GM12891 (cell line): ENCODE data around the gene RGS10.

ENCODE experiments used
- DNase-seq: peaks from one replicate; pipeline ENCODE4 v3.0.0; 2011; ENCODE audit warnings: low spot score; ENCODE audit not compliant: insufficient read length
- FAIRE-seq: peaks from 2 replicates; lab custom pipeline; 2011; peaks lifted over from hg19 to GRCh38; lab: Jason Lieb, UNC
- PAX5 ChIP-seq: IDR thresholded peaks from 2 replicates; pipeline ENCODE4 v1.6.1; 2011; ENCODE audit warnings: low read length, moderate library complexity, mild to moderate bottlenecking; ENCODE audit not compliant: insufficient read depth, severe bottlenecking
- POLR2A ChIP-seq: IDR thresholded peaks from 2 replicates; pipeline ENCODE4 v1.6.1; 2011; ENCODE audit warnings: low read depth, low read length, control low read depth
- POLR2AphosphoS5 ChIP-seq: IDR thresholded peaks from 2 replicates; pipeline ENCODE4 v1.6.1; 2011; ENCODE audit warnings: low read depth, low read length, control low read depth
- POU2F2 ChIP-seq: IDR thresholded peaks from 2 replicates; pipeline ENCODE4 v1.6.1; 2011; ENCODE audit warnings: low read depth, mild to moderate bottlenecking, control low read depth, low read length, moderate library complexity
- SPI1 ChIP-seq: IDR thresholded peaks from 2 replicates; pipeline ENCODE4 v1.6.1; 2011; ENCODE audit warnings: low read depth, low read length, control low read depth
- TAF1 ChIP-seq: IDR thresholded peaks from 2 replicates; pipeline ENCODE4 v1.6.1; 2011; ENCODE audit warnings: low read depth, low read length, control low read depth

Gene RGS10

DNA sequence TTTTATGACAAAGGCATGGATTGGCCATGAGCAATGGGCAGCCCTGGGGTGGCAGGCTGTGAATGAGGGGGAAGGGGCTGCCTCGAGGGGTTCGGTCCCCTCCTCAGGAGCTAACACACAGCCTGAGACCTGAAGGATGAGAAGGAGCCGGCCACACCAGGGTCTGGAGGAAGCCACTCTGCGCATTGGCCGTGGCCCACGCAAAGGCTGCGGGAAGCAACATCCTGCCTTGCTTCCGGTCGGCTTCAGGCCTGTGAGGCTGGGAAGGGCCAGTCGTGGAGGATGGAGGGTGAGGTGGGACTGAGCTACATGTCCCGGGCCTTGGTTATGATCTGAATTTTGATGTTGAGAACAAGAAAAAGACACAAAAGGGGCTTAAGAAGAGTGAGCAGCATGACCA, 49.4 kb downstream of the RGS10 start:
- no peak for FAIRE-seq
- DNase-seq = no peak
- TF ChIP-seq POLR2AphosphoS5 = no peak
- TF ChIP-seq POU2F2 = no peak
- no peak for TF ChIP-seq SPI1
- no peak for TF ChIP-seq POLR2A
- no peak for TF ChIP-seq TAF1
- no peak for TF ChIP-seq PAX5

DNA sequence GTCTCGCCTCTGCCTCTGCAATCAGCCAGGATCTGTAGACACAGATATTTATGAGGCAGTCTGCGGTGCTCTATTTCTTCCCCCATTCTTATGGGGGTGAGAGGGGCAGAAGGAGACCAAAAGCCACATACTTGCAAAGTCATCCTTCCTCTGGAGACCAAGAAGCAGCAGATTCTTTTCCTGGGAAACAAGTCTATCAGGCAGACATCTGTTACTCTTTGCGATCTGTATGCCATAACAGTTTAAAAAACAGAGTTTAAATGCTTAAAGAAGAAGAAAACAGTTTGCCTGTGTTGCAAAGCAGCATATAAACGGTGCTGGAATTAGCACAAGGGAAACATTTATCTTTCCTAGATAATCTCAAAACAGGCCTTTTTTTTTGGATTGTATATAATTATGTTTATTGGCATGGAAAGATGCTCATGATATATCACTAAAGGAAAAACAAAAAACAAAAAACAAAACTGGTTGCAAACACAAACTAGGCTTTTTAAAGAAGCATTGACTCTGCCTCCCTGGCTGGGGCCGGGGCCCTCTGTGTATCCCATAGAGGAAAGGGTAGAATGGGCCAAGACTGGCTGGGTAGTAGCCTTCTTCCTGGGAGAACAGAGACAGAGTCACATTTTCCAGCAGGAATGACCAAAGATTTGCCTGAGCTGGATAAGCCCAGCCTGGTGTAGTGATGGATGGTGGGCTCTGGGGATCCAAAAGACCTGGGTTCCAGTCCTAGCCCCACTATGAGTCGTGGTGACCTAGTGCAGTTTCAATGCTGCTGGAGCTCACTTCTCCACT, 50.4 kb downstream of the RGS10 start:
- TF ChIP-seq POLR2AphosphoS5 (no peak), SPI1 (no peak)
- FAIRE-seq (no peak), DNase-seq (no peak)

DNA sequence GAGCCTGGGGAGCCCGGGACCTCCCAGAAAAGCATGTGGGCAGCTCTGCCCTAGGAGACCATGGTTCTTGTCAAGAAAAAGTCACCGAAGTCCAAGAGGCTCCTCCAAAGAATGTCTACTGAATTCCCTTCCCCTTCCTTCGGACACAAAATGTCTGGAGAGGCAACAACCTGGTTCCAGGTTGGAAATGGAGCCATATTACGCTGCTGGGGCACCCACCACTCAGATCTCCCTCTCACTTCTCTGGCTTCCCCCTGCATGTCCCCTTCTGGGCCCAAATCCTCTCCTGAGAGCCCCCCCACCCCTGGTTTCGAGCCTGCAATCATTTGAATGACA, 52.6 kb downstream of the RGS10 start:
- TF ChIP-seq POLR2A (no peak), TAF1 (no peak), POLR2AphosphoS5 (no peak), PAX5 (no peak), POU2F2 (no peak), SPI1 (no peak)
- DNase-seq (no peak), FAIRE-seq (no peak)

DNA sequence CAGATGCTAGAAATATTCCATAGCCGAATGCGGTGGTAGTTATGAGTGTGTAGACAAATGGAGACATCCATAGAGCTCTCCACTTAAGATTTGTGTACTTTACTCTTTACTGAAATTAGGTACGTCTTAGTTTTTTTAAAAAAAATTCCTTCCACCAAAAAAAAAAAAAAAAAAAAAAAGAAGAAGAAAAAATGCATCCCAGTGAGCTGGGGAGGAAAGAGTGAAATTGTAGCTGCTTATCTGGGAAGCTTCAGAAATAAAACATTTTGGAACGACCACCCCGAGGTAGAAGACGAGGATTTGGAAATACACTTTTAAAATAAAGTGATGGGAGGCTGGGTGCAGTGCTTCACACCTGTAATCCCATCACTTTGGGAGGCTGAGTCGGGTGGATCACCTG, 53.8 kb downstream of the RGS10 start:
- no peak for TF ChIP-seq PAX5
- no peak for TF ChIP-seq POU2F2
- TF ChIP-seq SPI1 = no peak
- no peak for TF ChIP-seq TAF1
- TF ChIP-seq POLR2A = no peak
- TF ChIP-seq POLR2AphosphoS5 = no peak
- FAIRE-seq = no peak
- no peak for DNase-seq

DNA sequence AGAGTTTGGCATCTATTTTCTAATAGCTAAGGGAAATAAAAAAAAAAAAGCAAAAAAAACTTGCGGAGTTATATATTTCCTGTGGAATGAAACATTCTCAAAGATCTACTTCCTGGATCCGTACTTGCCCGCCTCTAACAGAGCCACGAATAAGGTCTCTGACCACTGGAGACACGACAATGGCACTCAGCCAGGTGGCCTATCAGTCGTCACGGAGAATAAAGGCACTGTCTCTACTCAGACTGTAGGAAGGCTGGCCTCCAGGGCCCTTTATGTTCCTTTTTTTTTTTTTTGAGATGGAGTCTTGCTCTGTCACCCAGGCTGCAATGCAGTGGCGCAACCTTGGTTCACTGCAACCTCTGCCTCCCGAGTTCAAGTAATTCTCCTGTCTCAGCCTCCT, 58.7 kb downstream of the RGS10 start:
- DNase-seq = no peak
- no peak for FAIRE-seq
- no peak for TF ChIP-seq POLR2AphosphoS5
- no peak for TF ChIP-seq PAX5
- TF ChIP-seq SPI1 = no peak
- no peak for TF ChIP-seq TAF1
- TF ChIP-seq POLR2A = no peak
- no peak for TF ChIP-seq POU2F2

DNA sequence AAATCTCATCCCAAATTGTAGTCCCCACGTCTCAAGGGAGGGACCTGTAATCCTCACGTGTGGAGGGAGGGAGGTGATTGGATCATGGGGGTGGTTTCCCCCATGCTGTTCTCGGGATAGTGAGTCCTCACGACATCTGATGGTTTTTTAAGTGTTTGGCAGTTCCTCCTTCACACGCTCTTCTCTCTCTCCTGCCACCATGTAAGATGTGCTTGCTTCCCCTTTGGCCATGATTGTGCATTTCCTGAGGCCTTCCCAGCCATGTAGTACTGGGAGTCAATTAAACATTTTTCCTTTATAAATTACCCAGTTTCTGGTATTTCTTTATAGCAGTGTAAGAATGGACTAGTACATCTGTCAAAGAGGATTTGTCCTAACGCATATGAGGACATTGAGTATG, 59.5 kb downstream of the RGS10 start:
- DNase-seq (no peak), FAIRE-seq (no peak)
- TF ChIP-seq POLR2A = no peak
- no peak for TF ChIP-seq POLR2AphosphoS5
- no peak for TF ChIP-seq PAX5
- TF ChIP-seq POU2F2 = no peak
- TF ChIP-seq SPI1 = no peak
- no peak for TF ChIP-seq TAF1

DNA sequence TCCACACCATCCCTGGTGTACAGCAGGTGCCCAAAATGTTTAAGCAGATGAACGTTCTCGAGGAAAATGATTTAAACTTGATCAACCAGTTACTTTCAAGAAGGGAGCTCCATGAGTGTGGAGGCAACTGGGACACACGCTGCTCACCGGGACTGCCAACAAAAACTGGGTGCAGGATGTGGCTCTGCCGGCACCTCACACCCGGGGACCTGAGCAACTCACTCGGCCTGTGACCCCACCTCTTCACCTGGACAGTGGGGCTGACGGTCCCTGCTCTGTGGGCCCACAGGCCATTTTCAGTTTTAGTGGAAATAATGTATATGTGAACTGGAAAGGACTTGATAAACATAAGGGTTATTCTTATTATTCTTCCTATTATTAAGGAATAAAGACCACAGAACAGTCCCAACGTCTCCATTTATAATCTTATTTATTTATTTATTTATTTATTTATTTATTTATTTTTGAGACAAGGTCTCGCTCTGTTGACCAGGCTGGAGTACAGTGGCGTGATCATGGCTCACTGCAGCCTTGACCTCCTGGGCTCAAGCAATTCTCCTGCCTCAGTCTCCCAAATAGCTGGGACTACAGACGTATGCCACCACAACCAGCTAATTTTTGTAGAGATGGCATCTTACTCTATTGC, 60.6 kb downstream of the RGS10 start:
- no peak for TF ChIP-seq POU2F2
- TF ChIP-seq POLR2AphosphoS5 = no peak
- DNase-seq (no peak), FAIRE-seq (no peak)

DNA sequence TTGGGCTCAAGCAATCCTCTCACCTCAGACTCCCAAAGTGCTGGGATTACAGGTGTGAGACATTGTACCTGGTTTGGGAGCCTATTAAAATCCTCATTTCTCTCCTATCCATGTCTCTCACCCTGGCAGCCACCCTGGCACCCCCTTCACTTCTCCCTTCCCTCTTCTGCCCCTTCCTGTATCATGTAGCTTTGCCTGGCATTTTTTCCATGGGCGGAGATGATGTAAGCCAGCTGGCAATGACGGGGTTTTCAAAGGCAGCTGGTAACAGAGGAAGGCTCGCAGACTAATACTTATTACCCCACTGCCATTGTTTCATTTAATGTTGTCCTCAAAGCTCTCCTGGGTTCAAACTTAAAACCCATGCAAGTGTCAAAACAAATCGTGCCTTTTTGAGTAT, 61.9 kb downstream of the RGS10 start:
- FAIRE-seq = no peak
- TF ChIP-seq POU2F2 (no peak), POLR2AphosphoS5 (no peak), SPI1 (no peak), PAX5 (no peak), TAF1 (no peak), POLR2A (no peak)

DNA sequence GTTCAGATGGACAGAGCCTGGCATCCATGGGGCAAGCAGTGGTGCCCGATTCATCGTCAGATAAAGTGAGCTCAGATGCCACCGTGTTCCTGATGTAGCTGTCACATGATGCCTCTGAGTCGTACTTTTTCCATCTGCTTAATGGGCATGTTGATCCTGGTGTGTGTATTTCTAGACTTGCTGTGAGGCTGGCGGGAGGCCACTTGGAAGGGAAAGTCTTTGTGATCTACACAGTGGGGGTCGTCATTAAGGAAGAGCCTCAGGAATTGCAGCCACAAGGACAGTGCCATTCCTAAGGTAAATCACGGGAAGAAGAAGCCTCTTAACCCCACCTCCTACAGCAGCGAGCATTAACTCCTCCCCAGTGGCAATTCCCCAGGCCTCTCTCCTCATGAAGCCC, 63.0 kb downstream of the RGS10 start:
- FAIRE-seq = no peak
- TF ChIP-seq POU2F2 = no peak
- no peak for TF ChIP-seq TAF1
- TF ChIP-seq POLR2A = no peak
- no peak for DNase-seq

More for the DNA sequence above, 61.9 kb downstream of the RGS10 start:
- DNase-seq = no peak

DNA sequence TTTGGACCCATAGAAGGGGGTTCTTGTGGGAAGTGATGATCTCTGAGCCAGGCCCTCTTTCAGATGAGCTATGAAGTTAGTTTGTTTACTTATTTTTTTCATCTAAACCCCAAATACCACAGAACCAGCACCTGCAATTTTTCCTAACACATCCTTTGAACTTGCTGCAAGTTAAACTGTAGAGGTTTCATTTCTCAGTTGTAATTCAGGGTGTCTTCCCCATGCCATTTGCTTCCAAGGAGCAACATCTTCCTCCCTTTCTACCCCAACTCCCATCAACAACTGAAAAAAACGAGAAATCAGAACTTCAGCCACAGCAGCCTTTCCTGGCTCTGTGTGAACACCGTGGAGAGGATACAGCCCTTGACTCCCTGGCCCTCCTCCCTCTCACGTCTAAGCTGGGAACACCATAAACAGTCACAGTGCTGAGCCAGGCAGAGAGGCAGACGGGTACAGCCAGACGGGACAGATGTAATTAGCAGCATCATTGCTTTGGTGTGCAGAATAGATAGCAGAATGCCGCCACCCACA, 63.6 kb downstream of the RGS10 start:
- TF ChIP-seq POLR2AphosphoS5 (no peak), TAF1 (no peak), POU2F2 (no peak), PAX5 (no peak), SPI1 (no peak), POLR2A (no peak)
- FAIRE-seq (peak; percentile 76), DNase-seq (no peak)

DNA sequence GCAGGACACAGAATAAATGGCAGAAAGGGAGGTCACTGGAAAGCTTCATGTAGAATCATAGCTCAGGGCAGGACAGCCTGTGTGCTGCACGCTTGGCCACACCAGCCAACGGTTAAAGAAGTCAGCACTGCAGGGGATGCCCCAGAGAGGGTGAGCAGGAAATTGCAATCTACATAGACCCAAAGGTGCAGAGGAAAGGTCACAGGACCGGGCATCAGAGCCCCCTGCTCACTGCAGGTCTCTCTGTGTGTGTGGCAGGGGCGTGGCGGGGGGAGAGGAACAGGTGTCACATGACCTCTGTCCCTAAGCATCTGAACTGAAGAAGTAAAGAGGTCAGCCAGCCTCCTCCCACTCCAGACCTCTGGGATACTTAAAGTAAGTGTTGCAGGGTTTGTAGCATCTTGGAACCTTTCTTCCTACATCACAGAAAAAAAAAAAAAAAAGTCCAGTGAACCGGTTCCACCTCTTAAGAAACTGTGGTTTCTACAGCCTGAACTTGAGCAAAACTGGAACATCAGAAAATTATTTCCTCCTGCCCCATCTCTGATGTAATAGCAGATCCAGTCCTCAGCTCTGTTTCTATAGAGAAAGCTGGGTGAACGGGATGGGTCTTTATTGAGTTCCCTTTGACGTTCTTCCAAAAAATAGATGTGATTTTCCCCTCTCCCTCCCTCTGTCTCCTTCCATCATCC, 64.3 kb downstream of the RGS10 start:
- no peak for TF ChIP-seq POLR2A
- peak; percentile 91 for TF ChIP-seq POU2F2

More for the DNA sequence above, 64.3 kb downstream of the RGS10 start:
- DNase-seq (no peak), FAIRE-seq (peak; percentile 94)
